PC-9 (cell line): ENCODE measurements around the gene CFAP92.
"Not testable (repeated sequence)": the region's sequence is repeated elsewhere in the genome, so short reads cannot be mapped to it uniquely, and the experiment has no call there.

Experiments used
- EZH2 ChIP-seq: fragments of 200-600 bp; sonication (generic); IDR thresholded peaks from 2 replicates; pipeline ENCODE4 v1.8.0; 2017; ENCODE audit warnings: antibody characterized with exemption, low read depth
- TF ChIP-seq, protein P1 (sequence below): fragments of 200-600 bp; sonication (generic); conservative IDR thresholded peaks from 2 replicates; pipeline ENCODE4 v1.6.1; 2017; ENCODE audit warnings: mixed run types, antibody characterized with exemption, mild to moderate bottlenecking, moderate library complexity

DNA sequence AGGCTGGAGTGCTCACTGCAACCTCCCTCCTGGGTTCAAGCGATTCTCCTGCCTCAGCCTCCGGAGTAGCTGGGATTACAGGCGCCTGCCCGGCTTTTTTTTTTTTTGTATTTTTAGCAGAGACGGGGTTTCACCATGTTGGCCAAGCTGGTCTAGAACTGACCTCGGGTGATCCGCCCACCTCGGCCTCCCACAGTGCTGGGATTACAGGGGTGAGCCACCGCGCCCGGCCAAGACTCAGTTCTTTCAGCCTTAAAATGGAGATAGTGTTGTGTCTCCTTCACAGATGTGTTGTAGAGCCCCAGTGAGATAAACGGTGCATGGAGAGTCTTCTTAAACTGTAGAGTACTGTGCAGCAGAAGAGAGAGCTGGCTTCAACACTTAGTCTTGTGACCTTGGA lies 113.4 kb downstream of the CFAP92 start:
- TF ChIP-seq, protein P1, sequence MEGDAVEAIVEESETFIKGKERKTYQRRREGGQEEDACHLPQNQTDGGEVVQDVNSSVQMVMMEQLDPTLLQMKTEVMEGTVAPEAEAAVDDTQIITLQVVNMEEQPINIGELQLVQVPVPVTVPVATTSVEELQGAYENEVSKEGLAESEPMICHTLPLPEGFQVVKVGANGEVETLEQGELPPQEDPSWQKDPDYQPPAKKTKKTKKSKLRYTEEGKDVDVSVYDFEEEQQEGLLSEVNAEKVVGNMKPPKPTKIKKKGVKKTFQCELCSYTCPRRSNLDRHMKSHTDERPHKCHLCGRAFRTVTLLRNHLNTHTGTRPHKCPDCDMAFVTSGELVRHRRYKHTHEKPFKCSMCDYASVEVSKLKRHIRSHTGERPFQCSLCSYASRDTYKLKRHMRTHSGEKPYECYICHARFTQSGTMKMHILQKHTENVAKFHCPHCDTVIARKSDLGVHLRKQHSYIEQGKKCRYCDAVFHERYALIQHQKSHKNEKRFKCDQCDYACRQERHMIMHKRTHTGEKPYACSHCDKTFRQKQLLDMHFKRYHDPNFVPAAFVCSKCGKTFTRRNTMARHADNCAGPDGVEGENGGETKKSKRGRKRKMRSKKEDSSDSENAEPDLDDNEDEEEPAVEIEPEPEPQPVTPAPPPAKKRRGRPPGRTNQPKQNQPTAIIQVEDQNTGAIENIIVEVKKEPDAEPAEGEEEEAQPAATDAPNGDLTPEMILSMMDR: not testable (repeated sequence)
- not testable (repeated sequence) for TF ChIP-seq EZH2
